Measurements from ENCODE around the gene DKK2. TPM values are rescaled to one million over a fixed set of nuclear protein-coding genes. Genes with fewer than 3 reads are reported as not detected.

The DKK2 gene
- total and polyA plus RNA-seq, 2 of the 13 experiments (the other 11 are each of a cell fraction or from before 2014, with no cell fraction given): not detected

DNA sequence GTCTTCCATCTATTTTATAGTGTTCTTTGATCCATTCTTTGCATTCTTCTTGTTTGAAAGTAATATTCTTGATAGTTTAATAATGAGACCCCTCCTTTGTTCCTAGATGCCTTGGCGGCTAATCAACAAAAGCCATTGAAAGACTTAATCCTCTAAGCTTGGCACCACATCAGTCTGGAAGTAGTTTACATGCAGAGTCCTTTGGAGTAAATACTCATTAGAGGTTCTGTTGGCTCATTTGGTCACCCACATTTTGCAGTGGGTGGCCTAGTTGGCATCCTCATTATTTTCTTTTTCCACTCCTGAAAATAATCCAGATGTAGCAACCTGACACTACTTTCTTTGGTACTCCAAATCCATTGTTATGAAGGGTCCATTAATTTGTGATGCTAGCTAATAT is 64.5 kb downstream of the DKK2 start:
- WGBS (ENCODE audit: low lambda C conversion rate): 100% methylated on average over 1 of the region's 1 CpG
- ATAC-seq: no peak
- ChIA-PET POLR2A (no interaction called here), CTCF (ENCODE audit: low intra/inter-chr PET ratio, low total read pairs) (no interaction called here)
- Histone ChIP-seq H3K4me3 (replicated peaks in 1 of 3; ENCODE audit: insufficient read depth in 1 of 3, low read depth in 2 of 3, low read length in 3 of 3) (no peak overlapping the region), H3K4me2 (ENCODE audit: low read depth, low read length) (no peak overlapping the region), H3K27me3 (ENCODE audit: control insufficient read depth in 1 of 2, insufficient read depth in 2 of 2, low read length in 2 of 2) (no peaks in the 10 kb centered on the region), H2AFZ (ENCODE audit: low read length) (no peak overlapping the region), H3K79me2 (ENCODE audit: insufficient read depth, low read length) (no peaks in the 10 kb centered on the region), H3K9ac (ENCODE audit: insufficient read depth, low read depth, low read length) (no peak overlapping the region), H4K20me1 (ENCODE audit: insufficient read depth, low read length) (no peaks in the 10 kb centered on the region), H3K4me1 (ENCODE audit: insufficient read depth, low read length) (no peaks in the 10 kb centered on the region), H3K9me3 (ENCODE audit: low read length) (no peaks in the 10 kb centered on the region), H3K27ac (ENCODE audit: extremely low read length, insufficient read depth, low read length) (no peak overlapping the region), H3K36me3 (replicated peaks in 1 of 2; ENCODE audit: control insufficient read depth in 1 of 2, insufficient read depth in 2 of 2, low read length in 2 of 2) (no peaks in the 10 kb centered on the region)
- BruUV-seq (replicated peaks): no TSS peak
- DNase-seq (ENCODE audit: low spot score): no peak
- in situ Hi-C loops (cut with HindIII; ENCODE audit: extremely low pct_ligation_motif_present, low pct_unique_long_range_greater_than_20kb) (no loop called here), intact Hi-C loops (cut with micrococcal nuclease; ENCODE audit: unreplicated experiment) (no loop called here)
- FAIRE-seq: no peak
- no peak for TF ChIP-seq PHF21A (CRISPR knock-in tag; IDR thresholded peaks at IDR 0.05)
- no peak for TF ChIP-seq BRD4 (CRISPR knock-in tag; IDR thresholded peaks at IDR 0.05)
- TF ChIP-seq, protein P1, sequence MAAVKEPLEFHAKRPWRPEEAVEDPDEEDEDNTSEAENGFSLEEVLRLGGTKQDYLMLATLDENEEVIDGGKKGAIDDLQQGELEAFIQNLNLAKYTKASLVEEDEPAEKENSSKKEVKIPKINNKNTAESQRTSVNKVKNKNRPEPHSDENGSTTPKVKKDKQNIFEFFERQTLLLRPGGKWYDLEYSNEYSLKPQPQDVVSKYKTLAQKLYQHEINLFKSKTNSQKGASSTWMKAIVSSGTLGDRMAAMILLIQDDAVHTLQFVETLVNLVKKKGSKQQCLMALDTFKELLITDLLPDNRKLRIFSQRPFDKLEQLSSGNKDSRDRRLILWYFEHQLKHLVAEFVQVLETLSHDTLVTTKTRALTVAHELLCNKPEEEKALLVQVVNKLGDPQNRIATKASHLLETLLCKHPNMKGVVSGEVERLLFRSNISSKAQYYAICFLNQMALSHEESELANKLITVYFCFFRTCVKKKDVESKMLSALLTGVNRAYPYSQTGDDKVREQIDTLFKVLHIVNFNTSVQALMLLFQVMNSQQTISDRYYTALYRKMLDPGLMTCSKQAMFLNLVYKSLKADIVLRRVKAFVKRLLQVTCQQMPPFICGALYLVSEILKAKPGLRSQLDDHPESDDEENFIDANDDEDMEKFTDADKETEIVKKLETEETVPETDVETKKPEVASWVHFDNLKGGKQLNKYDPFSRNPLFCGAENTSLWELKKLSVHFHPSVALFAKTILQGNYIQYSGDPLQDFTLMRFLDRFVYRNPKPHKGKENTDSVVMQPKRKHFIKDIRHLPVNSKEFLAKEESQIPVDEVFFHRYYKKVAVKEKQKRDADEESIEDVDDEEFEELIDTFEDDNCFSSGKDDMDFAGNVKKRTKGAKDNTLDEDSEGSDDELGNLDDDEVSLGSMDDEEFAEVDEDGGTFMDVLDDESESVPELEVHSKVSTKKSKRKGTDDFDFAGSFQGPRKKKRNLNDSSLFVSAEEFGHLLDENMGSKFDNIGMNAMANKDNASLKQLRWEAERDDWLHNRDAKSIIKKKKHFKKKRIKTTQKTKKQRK (IDR thresholded peaks at IDR 0.05; ENCODE audit: low read length): no peak
- no peak for TF ChIP-seq NPAS2 (CRISPR knock-in tag; IDR thresholded peaks at IDR 0.05; ENCODE audit: borderline replicate concordance)
- no peak for TF ChIP-seq ZNF350 (CRISPR knock-in tag; IDR thresholded peaks at IDR 0.05; ENCODE audit: borderline replicate concordance, low read depth)
- TF ChIP-seq RARG (CRISPR knock-in tag; IDR thresholded peaks at IDR 0.05; ENCODE audit: low read depth): no peak
- TF ChIP-seq, protein P2, sequence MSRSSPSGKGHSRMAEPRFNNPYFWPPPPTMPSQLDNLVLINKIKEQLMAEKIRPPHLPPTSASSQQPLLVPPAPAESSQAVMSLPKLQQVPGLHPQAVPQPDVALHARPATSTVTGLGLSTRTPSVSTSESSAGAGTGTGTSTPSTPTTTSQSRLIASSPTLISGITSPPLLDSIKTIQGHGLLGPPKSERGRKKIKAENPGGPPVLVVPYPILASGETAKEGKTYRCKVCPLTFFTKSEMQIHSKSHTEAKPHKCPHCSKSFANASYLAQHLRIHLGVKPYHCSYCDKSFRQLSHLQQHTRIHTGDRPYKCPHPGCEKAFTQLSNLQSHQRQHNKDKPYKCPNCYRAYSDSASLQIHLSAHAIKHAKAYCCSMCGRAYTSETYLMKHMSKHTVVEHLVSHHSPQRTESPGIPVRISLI (CRISPR knock-in tag; IDR thresholded peaks at IDR 0.05; ENCODE audit: borderline replicate concordance): no peak
- TF ChIP-seq DNMT3B (CRISPR knock-in tag; conservative IDR thresholded peaks at IDR 0.05): no peak
- TF ChIP-seq YEATS2 (CRISPR knock-in tag; IDR thresholded peaks at IDR 0.05; ENCODE audit: borderline replicate concordance): no peak
- TF ChIP-seq ZNF766 (CRISPR knock-in tag; IDR thresholded peaks at IDR 0.05; ENCODE audit: borderline replicate concordance): no peak
- TF ChIP-seq ZFP82 (CRISPR knock-in tag; IDR thresholded peaks at IDR 0.05; ENCODE audit: borderline replicate concordance): no peak
- TF ChIP-seq, protein P3, sequence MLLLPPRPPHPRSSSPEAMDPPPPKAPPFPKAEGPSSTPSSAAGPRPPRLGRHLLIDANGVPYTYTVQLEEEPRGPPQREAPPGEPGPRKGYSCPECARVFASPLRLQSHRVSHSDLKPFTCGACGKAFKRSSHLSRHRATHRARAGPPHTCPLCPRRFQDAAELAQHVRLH (CRISPR knock-in tag; IDR thresholded peaks at IDR 0.05; ENCODE audit: borderline replicate concordance, low read depth): no peak
- TF ChIP-seq, protein P4, sequence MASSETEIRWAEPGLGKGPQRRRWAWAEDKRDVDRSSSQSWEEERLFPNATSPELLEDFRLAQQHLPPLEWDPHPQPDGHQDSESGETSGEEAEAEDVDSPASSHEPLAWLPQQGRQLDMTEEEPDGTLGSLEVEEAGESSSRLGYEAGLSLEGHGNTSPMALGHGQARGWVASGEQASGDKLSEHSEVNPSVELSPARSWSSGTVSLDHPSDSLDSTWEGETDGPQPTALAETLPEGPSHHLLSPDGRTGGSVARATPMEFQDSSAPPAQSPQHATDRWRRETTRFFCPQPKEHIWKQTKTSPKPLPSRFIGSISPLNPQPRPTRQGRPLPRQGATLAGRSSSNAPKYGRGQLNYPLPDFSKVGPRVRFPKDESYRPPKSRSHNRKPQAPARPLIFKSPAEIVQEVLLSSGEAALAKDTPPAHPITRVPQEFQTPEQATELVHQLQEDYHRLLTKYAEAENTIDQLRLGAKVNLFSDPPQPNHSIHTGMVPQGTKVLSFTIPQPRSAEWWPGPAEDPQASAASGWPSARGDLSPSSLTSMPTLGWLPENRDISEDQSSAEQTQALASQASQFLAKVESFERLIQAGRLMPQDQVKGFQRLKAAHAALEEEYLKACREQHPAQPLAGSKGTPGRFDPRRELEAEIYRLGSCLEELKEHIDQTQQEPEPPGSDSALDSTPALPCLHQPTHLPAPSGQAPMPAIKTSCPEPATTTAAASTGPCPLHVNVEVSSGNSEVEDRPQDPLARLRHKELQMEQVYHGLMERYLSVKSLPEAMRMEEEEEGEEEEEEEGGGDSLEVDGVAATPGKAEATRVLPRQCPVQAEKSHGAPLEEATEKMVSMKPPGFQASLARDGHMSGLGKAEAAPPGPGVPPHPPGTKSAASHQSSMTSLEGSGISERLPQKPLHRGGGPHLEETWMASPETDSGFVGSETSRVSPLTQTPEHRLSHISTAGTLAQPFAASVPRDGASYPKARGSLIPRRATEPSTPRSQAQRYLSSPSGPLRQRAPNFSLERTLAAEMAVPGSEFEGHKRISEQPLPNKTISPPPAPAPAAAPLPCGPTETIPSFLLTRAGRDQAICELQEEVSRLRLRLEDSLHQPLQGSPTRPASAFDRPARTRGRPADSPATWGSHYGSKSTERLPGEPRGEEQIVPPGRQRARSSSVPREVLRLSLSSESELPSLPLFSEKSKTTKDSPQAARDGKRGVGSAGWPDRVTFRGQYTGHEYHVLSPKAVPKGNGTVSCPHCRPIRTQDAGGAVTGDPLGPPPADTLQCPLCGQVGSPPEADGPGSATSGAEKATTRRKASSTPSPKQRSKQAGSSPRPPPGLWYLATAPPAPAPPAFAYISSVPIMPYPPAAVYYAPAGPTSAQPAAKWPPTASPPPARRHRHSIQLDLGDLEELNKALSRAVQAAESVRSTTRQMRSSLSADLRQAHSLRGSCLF (CRISPR knock-in tag; IDR thresholded peaks at IDR 0.05; ENCODE audit: borderline replicate concordance): no peak
- no peak for TF ChIP-seq ZNF841 (CRISPR knock-in tag; IDR thresholded peaks at IDR 0.05; ENCODE audit: borderline replicate concordance)
- TF ChIP-seq ZFP62 (CRISPR knock-in tag; IDR thresholded peaks at IDR 0.05): no peak
- no peak for TF ChIP-seq POGZ (CRISPR knock-in tag; IDR thresholded peaks at IDR 0.05)
